Left lung (tissue), 10 donors: ENCODE data around the gene AGAP1. TPM values are rescaled to one million over a fixed set of nuclear protein-coding genes. Genes with fewer than 3 reads are reported as not detected.

Experiments used
- ATAC-seq: fragments of 200-7000 bp; cut with Tn5 transposase; one replicate; pipeline ENCODE4 v1.9.1; 2020; ENCODE audit warnings: moderate library complexity
- DNase-seq, 4 donors: peaks; one replicate each; pipeline ENCODE4 v3.0.0-alpha.2; 2013 to 2020
- H3K27ac ChIP-seq, 2 donors: fragments of 200-600 bp; sonication (generic) in 1 of 2; one replicate each; pipeline versions ENCODE4 v1.5.0 to v1.8.0; 2020 to 2021
- H3K27me3 ChIP-seq, 2 donors: fragments of 200-600 bp; sonication (generic) in 1 of 2; one replicate each; pipeline versions ENCODE4 v1.5.0 to v1.8.0; 2020 to 2021
- H3K36me3 ChIP-seq, 2 donors: fragments of 200-600 bp; sonication (generic) in 1 of 2; one replicate each; pipeline versions ENCODE4 v1.5.0 to v1.8.0; 2020 to 2021
- H3K4me1 ChIP-seq, 2 donors: fragments of 200-600 bp; one replicate each; pipeline ENCODE4 v1.8.0; 2021
- H3K4me3 ChIP-seq, 2 donors: fragments of 200-600 bp; sonication (generic) in 1 of 2; one replicate each; pipeline versions ENCODE4 v1.5.0 to v1.8.0; 2020 to 2021; ENCODE audit warnings: mild to moderate bottlenecking in 1 of 2
- H3K9me3 ChIP-seq, 2 donors: fragments of 200-600 bp; sonication (generic) in 1 of 2; one replicate each; pipeline versions ENCODE4 v1.5.0 to v1.8.0; 2020 to 2021
- intact Hi-C, 2 donors: fragments of 100-400 bp; cut with DNase I; formaldehyde crosslinking; loops; one replicate each; pipeline versions ENCODE4 v1.11.2 to v1.14.2; 2022
- polyA plus RNA-seq, 6 donors: library from polyadenylated mRNA; unstranded; fragments of 120-200 nt; gene quantifications; one replicate each; pipeline ENCODE4 v1.2.1, GENCODE V29; 2013; ENCODE audit not compliant: insufficient read length in 6 of 6
- total RNA-seq, 2 donors: library from RNA; stranded (reverse); fragmentation: NEBNext Ultra II Directional; extraction: Animal tissue kit (Norgen Biotek cat#: 25700); gene quantifications; one replicate each; pipeline ENCODE4 v1.2.1, GENCODE V29; 2021
- TF ChIP-seq, protein P1 (sequence below), 2 donors: fragments of 200-600 bp; sonication (generic) in 1 of 2; IDR thresholded peaks; one replicate each; pipeline versions ENCODE4 v1.5.0 to v1.8.0; 2021; ENCODE audit warnings: antibody characterized with exemption in 2 of 2
- donor health status: DM: no; HTN: yes; CAD: no.
- donor health status: DM: no; HTN: no; CAD: no.

AGAP1 gene
- total and polyA plus RNA-seq, 8 donors: 13.1 to 25.4 (median 22.4) TPM

DNA sequence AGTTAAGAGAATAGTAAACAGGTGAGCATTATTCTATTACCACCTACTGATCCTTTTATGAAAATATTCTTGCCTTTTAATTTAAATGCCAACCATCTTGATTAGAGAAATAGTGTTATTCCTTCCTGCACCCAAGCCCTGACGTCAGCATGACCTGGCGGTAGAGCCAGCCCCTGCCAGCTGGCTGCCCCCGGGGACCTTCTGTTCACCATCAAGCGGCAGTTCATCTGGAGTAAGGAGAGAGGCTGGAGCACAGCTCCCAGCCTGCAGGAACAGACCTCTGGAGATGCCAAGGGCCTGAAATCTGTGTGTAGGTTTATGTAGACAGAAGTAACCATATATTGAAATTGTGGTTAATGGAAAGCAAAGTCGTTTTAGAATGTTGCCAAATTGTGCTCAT, 502.6 kb downstream of the AGAP1 start:
- TF ChIP-seq, protein P1, sequence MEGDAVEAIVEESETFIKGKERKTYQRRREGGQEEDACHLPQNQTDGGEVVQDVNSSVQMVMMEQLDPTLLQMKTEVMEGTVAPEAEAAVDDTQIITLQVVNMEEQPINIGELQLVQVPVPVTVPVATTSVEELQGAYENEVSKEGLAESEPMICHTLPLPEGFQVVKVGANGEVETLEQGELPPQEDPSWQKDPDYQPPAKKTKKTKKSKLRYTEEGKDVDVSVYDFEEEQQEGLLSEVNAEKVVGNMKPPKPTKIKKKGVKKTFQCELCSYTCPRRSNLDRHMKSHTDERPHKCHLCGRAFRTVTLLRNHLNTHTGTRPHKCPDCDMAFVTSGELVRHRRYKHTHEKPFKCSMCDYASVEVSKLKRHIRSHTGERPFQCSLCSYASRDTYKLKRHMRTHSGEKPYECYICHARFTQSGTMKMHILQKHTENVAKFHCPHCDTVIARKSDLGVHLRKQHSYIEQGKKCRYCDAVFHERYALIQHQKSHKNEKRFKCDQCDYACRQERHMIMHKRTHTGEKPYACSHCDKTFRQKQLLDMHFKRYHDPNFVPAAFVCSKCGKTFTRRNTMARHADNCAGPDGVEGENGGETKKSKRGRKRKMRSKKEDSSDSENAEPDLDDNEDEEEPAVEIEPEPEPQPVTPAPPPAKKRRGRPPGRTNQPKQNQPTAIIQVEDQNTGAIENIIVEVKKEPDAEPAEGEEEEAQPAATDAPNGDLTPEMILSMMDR (IDR thresholded peaks at IDR 0.05): no peak

DNA sequence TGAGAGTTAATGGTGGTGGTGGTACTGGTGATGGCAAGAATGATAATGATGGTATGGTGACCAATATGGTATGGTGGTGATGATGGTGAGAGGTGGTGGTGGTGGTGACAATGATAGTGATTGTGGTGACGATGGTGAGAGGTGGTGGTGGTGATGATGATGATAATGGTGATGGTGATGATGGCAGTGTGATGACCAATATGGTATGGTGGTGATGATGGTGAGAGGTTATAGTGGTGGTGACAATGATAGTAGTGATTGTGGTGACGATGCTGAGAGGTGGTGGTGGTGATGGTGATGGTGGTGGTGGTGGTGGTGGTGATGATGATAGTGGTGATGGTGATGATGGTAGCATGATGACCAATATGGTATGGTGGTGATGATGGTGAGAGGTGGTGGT, 505.2 kb downstream of the AGAP1 start:
- no peak for ATAC-seq
- H3K36me3 ChIP-seq: no peaks in the 10 kb centered on the region

More for the DNA sequence above, 502.6 kb downstream of the AGAP1 start:
- Histone ChIP-seq H3K4me3 (no peak overlapping the region), H3K27ac (no peak overlapping the region), H3K4me1 (no peaks in the 10 kb centered on the region), H3K9me3 (no peaks in the 10 kb centered on the region), H3K27me3 (no peaks in the 10 kb centered on the region), H3K36me3 (no peaks in the 10 kb centered on the region)
- DNase-seq (no peak), ATAC-seq (no peak)
- intact Hi-C loops: no loop called here

DNA sequence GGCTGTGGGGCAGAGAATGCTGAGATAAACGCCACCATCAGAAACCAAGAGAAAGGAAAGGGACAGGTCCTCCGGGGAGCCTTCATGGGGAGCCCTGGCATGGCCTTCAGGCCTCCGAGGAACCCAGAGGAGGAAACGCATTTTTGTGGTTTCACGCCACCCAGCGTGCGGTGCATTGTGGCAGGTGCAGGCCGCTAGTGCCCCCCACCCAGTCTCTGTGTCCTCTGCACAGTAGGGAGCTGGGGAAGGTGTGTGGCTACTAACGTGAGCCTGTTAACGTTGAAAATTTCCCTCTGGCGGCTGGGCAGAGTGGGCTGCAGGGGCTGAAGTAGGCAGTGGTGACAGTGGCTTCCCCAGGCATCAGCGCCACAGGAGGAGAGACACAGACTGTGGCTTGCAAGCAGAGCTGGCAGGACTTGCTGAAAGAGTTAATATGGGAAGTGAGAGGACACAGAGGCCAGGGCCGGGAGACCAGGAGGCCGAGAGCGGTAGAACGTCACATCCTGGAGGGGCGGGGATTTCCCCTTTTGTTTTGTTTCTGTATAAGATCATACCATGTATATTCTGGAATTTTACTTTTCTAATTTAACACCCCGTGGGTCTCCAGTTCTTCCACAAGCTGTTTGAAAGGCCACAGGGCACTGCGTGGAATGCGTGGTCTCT, 507.5 kb downstream of the AGAP1 start:
- Histone ChIP-seq H3K4me3 (no peak overlapping the region), H3K4me1 (no peaks in the 10 kb centered on the region), H3K9me3 (no peaks in the 10 kb centered on the region), H3K27me3 (no peaks in the 10 kb centered on the region), H3K27ac (no peak overlapping the region), H3K36me3 (no peaks in the 10 kb centered on the region)
- ATAC-seq: peak; percentile 21
- peak in 1 of 4 donors; percentile 14 for DNase-seq
- TF ChIP-seq, protein P1 (IDR thresholded peaks at IDR 0.05): no peak
- intact Hi-C loops: no loop called here

More for the DNA sequence above, 505.2 kb downstream of the AGAP1 start:
- H3K27ac ChIP-seq: no peak overlapping the region
- DNase-seq: no peak
- H3K27me3 ChIP-seq: no peaks in the 10 kb centered on the region
- intact Hi-C loops: no loop called here
- H3K4me1 ChIP-seq: no peaks in the 10 kb centered on the region
- TF ChIP-seq, protein P1 (IDR thresholded peaks at IDR 0.05): no peak
- no peak overlapping the region for H3K4me3 ChIP-seq
- no peaks in the 10 kb centered on the region for H3K9me3 ChIP-seq

DNA sequence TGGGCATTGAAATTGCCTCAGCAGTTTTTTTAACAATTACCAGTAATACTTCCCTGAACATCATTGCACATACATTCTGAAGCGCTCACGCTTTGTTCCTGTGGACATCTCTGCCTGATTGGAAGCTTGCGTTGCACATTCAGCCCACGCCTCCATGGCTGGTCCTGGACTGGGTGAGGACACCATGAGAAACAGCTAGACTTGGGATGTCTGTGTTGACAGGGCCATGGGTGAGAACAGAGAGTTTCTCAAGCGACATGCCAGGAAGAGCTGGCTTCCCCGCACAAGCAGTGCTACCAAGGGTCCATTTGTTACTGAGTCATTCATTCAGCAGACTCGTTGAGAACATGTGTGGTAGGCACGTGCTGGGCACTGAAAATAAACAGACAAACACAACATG, 508.0 kb downstream of the AGAP1 start:
- Histone ChIP-seq H3K27me3 (no peaks in the 10 kb centered on the region), H3K4me1 (no peaks in the 10 kb centered on the region), H3K36me3 (no peaks in the 10 kb centered on the region), H3K4me3 (no peak overlapping the region), H3K27ac (no peak overlapping the region), H3K9me3 (no peaks in the 10 kb centered on the region)
- no peak for DNase-seq
- no peak for ATAC-seq
- TF ChIP-seq, protein P1 (IDR thresholded peaks at IDR 0.05): no peak
- intact Hi-C loops: no loop called here

DNA sequence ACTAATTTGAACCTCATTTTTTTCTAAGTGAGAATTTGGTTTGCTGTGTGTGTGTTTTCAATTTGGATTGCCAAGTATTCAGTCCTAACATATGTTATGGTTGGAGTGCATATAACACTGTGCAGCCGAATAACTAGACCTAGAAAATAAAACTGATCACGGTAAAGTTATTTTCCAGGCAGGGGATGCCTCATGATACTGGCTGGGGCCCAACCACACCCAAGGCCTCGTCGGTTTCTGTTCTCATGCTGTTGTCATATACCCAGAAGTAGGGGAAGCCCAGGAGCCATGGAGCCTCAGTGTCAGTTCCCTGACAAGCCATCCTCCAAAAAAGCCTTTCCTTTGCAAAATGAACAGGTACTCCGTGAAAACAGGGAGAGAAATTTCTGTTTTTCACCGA, 514.2 kb downstream of the AGAP1 start:
- ATAC-seq (no peak), DNase-seq (no peak)
- Histone ChIP-seq H3K4me1 (no peaks in the 10 kb centered on the region), H3K27me3 (no peaks in the 10 kb centered on the region), H3K4me3 (no peak overlapping the region), H3K36me3 (no peaks in the 10 kb centered on the region), H3K27ac (no peak overlapping the region), H3K9me3 (no peaks in the 10 kb centered on the region)
- TF ChIP-seq, protein P1 (IDR thresholded peaks at IDR 0.05): no peak
- intact Hi-C loops: no loop called here
